WTC11 (cell line): ENCODE data around the gene CAMKMT. TPM values are rescaled to one million over a fixed set of nuclear protein-coding genes. Genes with fewer than 3 reads are reported as not detected.

Source experiments
- ATAC-seq: fragments of 200-7000 bp; cut with Tn5 transposase; 2 replicates; pipeline ENCODE4 v1.10.0; 2021; ENCODE audit warnings: mild to moderate bottlenecking, moderate library complexity
- CTCF ChIA-PET: fragments of 300-600 bp; sonication (Branson Sonifier 250); formaldehyde crosslinking; loops from one replicate; lab custom pipeline; 2021; ENCODE audit warnings: antibody characterized with exemption; lab: Charles Lee
- POLR2A ChIA-PET: fragments of 350-600 bp; sonication (Branson Sonifier 250); formaldehyde crosslinking; loops from one replicate; lab custom pipeline; 2021; ENCODE audit warnings: antibody characterized with exemption; lab: Charles Lee
- DNase-seq: peaks from one replicate; pipeline ENCODE4 v3.0.0; 2021; ENCODE audit warnings: low spot score
- H3K27ac Mint-ChIP-seq: 2 replicates; pipeline ENCODE4 v1.8.0; 2021; ENCODE audit warnings: mixed read lengths
- H3K27me3 Mint-ChIP-seq: 2 replicates; pipeline ENCODE4 v1.8.0; 2021; ENCODE audit warnings: low read depth, mild to moderate bottlenecking, moderate library complexity, mixed read lengths
- H3K36me3 Mint-ChIP-seq: 2 replicates; pipeline ENCODE4 v1.8.0; 2021; ENCODE audit warnings: mixed read lengths
- H3K4me1 Mint-ChIP-seq: 2 replicates; pipeline ENCODE4 v1.8.0; 2022; ENCODE audit warnings: mixed read lengths
- H3K4me3 Mint-ChIP-seq: 2 replicates; pipeline ENCODE4 v1.8.0; 2021; ENCODE audit warnings: mild to moderate bottlenecking, moderate library complexity, mixed read lengths
- H3K9me3 Mint-ChIP-seq: 2 replicates; pipeline ENCODE4 v1.8.0; 2021; ENCODE audit warnings: mixed read lengths
- FOXJ3 ChIP-seq: sonication (generic); formaldehyde crosslinking; IDR thresholded peaks from 2 replicates; pipeline ENCODE4 v1.9.0; 2021; ENCODE audit warnings: missing genetic modification reagents, mild to moderate bottlenecking, borderline replicate concordance
- FOXK1 ChIP-seq: sonication (generic); formaldehyde crosslinking; IDR thresholded peaks from 2 replicates; pipeline ENCODE4 v1.8.0; 2022; ENCODE audit warnings: mild to moderate bottlenecking, moderate library complexity, missing genetic modification reagents
- GABPB1 ChIP-seq: sonication (generic); formaldehyde crosslinking; IDR thresholded peaks from 2 replicates; pipeline ENCODE4 v1.8.1; 2023; ENCODE audit warnings: mild to moderate bottlenecking, missing genetic modification reagents
- JAZF1 ChIP-seq: fragments of 250-450 bp; sonication (Bioruptor Pico); IDR thresholded peaks from 2 replicates; pipeline ENCODE4 v1.9.0; 2021; ENCODE audit warnings: moderate library complexity, mild to moderate bottlenecking, inconsistent platforms
- JUN ChIP-seq: sonication (generic); formaldehyde crosslinking; IDR thresholded peaks from 2 replicates; pipeline ENCODE4 v1.8.0; 2023; ENCODE audit warnings: mild to moderate bottlenecking, missing genetic modification reagents
- MYBL2 ChIP-seq: sonication (generic); formaldehyde crosslinking; IDR thresholded peaks from 2 replicates; pipeline ENCODE4 v1.8.1; 2023; ENCODE audit warnings: mild to moderate bottlenecking, moderate library complexity, missing genetic modification reagents
- NR3C1 ChIP-seq: sonication (generic); formaldehyde crosslinking; conservative IDR thresholded peaks from 2 replicates; pipeline ENCODE4 v1.8.1; 2023; ENCODE audit warnings: low read depth, mild to moderate bottlenecking, missing genetic modification reagents
- OVOL2 ChIP-seq: fragments of 250-450 bp; sonication (Bioruptor Pico); IDR thresholded peaks from 2 replicates; pipeline ENCODE4 v1.9.0; 2021; ENCODE audit warnings: mild to moderate bottlenecking, borderline replicate concordance
- PRRX2 ChIP-seq: fragments of 250-450 bp; sonication (Bioruptor Pico); IDR thresholded peaks from 2 replicates; pipeline ENCODE4 v1.8.0; 2021; ENCODE audit warnings: mild to moderate bottlenecking
- RELA ChIP-seq: sonication (generic); formaldehyde crosslinking; IDR thresholded peaks from 2 replicates; pipeline ENCODE4 v1.8.1; 2022; ENCODE audit warnings: missing genetic modification reagents, mild to moderate bottlenecking, borderline replicate concordance
- RORB ChIP-seq: fragments of 250-450 bp; sonication (Bioruptor Pico); IDR thresholded peaks from 2 replicates; pipeline ENCODE4 v1.9.0; 2021; ENCODE audit warnings: mild to moderate bottlenecking
- SMAD4 ChIP-seq: sonication (generic); formaldehyde crosslinking; IDR thresholded peaks from 2 replicates; pipeline ENCODE4 v1.8.0; 2022; ENCODE audit warnings: mild to moderate bottlenecking, missing genetic modification reagents
- TEAD4 ChIP-seq: sonication (generic); formaldehyde crosslinking; IDR thresholded peaks from 2 replicates; pipeline ENCODE4 v1.8.0; 2022; ENCODE audit warnings: mild to moderate bottlenecking, missing genetic modification reagents
- TP53 ChIP-seq: sonication (generic); formaldehyde crosslinking; IDR thresholded peaks from 2 replicates; pipeline ENCODE4 v1.8.1; 2023; ENCODE audit warnings: mild to moderate bottlenecking, missing genetic modification reagents
- ZNF396 ChIP-seq: fragments of 250-450 bp; sonication (Bioruptor Pico); IDR thresholded peaks from 2 replicates; pipeline ENCODE4 v1.8.0; 2021; ENCODE audit warnings: mild to moderate bottlenecking, moderate library complexity, borderline replicate concordance
- total RNA-seq: library from RNA; stranded (reverse); gene quantifications from 3 replicates; pipeline ENCODE4 v1.2.3, GENCODE V29; 2021
- TF ChIP-seq, protein P1 (sequence below): sonication (generic); formaldehyde crosslinking; IDR thresholded peaks from 2 replicates; pipeline ENCODE4 v1.8.1; 2023; ENCODE audit warnings: mild to moderate bottlenecking, missing genetic modification reagents
- TF ChIP-seq, protein P2 (sequence below): sonication (generic); formaldehyde crosslinking; IDR thresholded peaks from 2 replicates; pipeline ENCODE4 v1.8.0; 2023; ENCODE audit warnings: missing genetic modification reagents, mild to moderate bottlenecking, borderline replicate concordance
- TF ChIP-seq, protein P3 (sequence below): fragments of 250-450 bp; sonication (Bioruptor Pico); IDR thresholded peaks from 2 replicates; pipeline ENCODE4 v1.9.0; 2021; ENCODE audit warnings: mild to moderate bottlenecking
- TF ChIP-seq, protein P4 (sequence below): sonication (generic); formaldehyde crosslinking; IDR thresholded peaks from 2 replicates; pipeline ENCODE4 v1.8.1; 2023; ENCODE audit warnings: mild to moderate bottlenecking, missing genetic modification reagents, borderline replicate concordance
- TF ChIP-seq, protein P5 (sequence below): sonication (generic); formaldehyde crosslinking; IDR thresholded peaks from 2 replicates; pipeline ENCODE4 v1.8.0; 2022; ENCODE audit warnings: mild to moderate bottlenecking, missing genetic modification reagents
- TF ChIP-seq, protein P6 (sequence below): sonication (generic); formaldehyde crosslinking; IDR thresholded peaks from 2 replicates; pipeline ENCODE4 v1.8.1; 2023; ENCODE audit warnings: mild to moderate bottlenecking, missing genetic modification reagents

Gene CAMKMT
- total RNA-seq, 1 experiment from 2014 or later = 20.6 TPM

DNA sequence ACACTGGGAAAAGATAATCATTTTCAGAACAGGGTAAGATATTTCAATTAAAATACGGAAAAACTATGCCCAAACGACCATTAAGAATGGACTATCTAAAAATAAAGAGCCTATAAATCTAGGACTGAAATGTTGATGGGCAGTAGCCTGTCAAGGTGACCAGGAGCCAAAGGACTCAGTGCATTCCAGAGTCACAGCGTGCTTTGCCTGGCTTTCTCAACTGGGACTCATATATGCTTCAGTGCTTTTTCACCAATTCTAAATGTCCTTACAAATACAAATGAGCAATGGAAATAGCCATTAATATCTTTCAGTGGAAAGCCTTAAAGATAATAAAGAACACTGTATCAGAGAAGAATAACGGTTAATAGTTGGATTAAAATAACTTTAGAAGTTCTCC lies 35.9 kb upstream of the CAMKMT start:
- Mint-ChIP-seq H3K9me3 (no peaks in the 10 kb centered on the region), H3K4me1 (no peaks in the 10 kb centered on the region), H3K4me3 (no peak overlapping the region), H3K27ac (no peak overlapping the region), H3K27me3 (no peaks in the 10 kb centered on the region), H3K36me3 (peaks cover 31% of the 10 kb centered on the region)
- TF ChIP-seq, protein P1, sequence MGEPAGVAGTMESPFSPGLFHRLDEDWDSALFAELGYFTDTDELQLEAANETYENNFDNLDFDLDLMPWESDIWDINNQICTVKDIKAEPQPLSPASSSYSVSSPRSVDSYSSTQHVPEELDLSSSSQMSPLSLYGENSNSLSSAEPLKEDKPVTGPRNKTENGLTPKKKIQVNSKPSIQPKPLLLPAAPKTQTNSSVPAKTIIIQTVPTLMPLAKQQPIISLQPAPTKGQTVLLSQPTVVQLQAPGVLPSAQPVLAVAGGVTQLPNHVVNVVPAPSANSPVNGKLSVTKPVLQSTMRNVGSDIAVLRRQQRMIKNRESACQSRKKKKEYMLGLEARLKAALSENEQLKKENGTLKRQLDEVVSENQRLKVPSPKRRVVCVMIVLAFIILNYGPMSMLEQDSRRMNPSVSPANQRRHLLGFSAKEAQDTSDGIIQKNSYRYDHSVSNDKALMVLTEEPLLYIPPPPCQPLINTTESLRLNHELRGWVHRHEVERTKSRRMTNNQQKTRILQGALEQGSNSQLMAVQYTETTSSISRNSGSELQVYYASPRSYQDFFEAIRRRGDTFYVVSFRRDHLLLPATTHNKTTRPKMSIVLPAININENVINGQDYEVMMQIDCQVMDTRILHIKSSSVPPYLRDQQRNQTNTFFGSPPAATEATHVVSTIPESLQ (CRISPR knock-in tag) = no peak
- no peak for TF ChIP-seq ZNF396
- no peak for TF ChIP-seq TEAD4
- TF ChIP-seq RELA (CRISPR knock-in tag) = no peak
- no peak for TF ChIP-seq PRRX2 (CRISPR knock-in tag)
- TF ChIP-seq, protein P2, sequence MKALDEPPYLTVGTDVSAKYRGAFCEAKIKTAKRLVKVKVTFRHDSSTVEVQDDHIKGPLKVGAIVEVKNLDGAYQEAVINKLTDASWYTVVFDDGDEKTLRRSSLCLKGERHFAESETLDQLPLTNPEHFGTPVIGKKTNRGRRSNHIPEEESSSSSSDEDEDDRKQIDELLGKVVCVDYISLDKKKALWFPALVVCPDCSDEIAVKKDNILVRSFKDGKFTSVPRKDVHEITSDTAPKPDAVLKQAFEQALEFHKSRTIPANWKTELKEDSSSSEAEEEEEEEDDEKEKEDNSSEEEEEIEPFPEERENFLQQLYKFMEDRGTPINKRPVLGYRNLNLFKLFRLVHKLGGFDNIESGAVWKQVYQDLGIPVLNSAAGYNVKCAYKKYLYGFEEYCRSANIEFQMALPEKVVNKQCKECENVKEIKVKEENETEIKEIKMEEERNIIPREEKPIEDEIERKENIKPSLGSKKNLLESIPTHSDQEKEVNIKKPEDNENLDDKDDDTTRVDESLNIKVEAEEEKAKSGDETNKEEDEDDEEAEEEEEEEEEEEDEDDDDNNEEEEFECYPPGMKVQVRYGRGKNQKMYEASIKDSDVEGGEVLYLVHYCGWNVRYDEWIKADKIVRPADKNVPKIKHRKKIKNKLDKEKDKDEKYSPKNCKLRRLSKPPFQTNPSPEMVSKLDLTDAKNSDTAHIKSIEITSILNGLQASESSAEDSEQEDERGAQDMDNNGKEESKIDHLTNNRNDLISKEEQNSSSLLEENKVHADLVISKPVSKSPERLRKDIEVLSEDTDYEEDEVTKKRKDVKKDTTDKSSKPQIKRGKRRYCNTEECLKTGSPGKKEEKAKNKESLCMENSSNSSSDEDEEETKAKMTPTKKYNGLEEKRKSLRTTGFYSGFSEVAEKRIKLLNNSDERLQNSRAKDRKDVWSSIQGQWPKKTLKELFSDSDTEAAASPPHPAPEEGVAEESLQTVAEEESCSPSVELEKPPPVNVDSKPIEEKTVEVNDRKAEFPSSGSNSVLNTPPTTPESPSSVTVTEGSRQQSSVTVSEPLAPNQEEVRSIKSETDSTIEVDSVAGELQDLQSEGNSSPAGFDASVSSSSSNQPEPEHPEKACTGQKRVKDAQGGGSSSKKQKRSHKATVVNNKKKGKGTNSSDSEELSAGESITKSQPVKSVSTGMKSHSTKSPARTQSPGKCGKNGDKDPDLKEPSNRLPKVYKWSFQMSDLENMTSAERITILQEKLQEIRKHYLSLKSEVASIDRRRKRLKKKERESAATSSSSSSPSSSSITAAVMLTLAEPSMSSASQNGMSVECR = no peak
- no peak for TF ChIP-seq FOXK1 (CRISPR knock-in tag)
- no peak for TF ChIP-seq FOXJ3 (CRISPR knock-in tag)
- TF ChIP-seq NR3C1 = no peak
- TF ChIP-seq RORB (CRISPR knock-in tag) = no peak
- TF ChIP-seq, protein P3, sequence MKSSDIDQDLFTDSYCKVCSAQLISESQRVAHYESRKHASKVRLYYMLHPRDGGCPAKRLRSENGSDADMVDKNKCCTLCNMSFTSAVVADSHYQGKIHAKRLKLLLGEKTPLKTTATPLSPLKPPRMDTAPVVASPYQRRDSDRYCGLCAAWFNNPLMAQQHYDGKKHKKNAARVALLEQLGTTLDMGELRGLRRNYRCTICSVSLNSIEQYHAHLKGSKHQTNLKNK (CRISPR knock-in tag) = no peak
- TF ChIP-seq JAZF1 (CRISPR knock-in tag) = no peak
- no peak for TF ChIP-seq JUN (CRISPR knock-in tag)
- TF ChIP-seq OVOL2 (CRISPR knock-in tag) = no peak
- TF ChIP-seq GABPB1 (CRISPR knock-in tag) = no peak
- TF ChIP-seq MYBL2 (CRISPR knock-in tag) = no peak
- DNase-seq = no peak
- no peak for ATAC-seq
- ChIA-PET POLR2A (interaction anchor here (0.6 kb wide), 1 partner anchor 50 kb away, joined by 4 read pairs; no protein-coding TSS in a partner anchor), CTCF (no interaction called here)

DNA sequence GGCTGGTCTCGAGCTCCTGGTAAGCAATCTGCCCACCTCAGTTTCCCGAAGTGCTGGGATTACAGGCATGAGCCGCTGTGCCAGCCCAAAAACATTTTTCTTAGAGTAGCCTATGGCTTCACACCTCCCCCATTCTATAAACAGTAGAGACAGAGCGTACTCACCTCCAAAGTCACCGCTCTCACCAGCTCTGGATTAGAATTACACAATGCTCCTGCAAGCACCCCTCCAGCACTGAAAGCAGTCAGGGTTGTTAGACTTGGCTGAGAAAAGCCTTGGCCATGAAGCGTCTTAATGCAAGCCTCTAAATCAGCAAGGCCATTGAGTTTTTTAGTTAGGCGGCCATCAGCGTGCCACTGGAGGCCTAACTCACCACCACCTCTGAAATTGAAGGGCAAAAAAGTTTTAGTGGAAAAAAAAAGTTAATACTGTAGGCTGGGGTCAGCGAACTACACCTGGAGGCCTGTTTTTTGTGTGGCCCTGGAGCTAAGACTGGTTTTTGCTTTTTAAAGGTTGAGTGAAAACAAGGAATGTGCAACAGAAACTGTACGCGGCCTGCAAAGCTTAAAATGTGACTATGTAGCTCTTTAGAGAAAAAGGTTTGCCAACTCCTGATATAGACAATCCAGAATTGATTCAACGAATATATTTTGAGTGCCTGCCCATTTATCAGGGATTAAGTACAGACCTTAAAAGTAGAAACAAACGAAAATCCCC lies 35.0 kb upstream of the CAMKMT start:
- CTCF ChIA-PET = no interaction called here
- no peak for TF ChIP-seq SMAD4 (CRISPR knock-in tag)
- TF ChIP-seq, protein P4, sequence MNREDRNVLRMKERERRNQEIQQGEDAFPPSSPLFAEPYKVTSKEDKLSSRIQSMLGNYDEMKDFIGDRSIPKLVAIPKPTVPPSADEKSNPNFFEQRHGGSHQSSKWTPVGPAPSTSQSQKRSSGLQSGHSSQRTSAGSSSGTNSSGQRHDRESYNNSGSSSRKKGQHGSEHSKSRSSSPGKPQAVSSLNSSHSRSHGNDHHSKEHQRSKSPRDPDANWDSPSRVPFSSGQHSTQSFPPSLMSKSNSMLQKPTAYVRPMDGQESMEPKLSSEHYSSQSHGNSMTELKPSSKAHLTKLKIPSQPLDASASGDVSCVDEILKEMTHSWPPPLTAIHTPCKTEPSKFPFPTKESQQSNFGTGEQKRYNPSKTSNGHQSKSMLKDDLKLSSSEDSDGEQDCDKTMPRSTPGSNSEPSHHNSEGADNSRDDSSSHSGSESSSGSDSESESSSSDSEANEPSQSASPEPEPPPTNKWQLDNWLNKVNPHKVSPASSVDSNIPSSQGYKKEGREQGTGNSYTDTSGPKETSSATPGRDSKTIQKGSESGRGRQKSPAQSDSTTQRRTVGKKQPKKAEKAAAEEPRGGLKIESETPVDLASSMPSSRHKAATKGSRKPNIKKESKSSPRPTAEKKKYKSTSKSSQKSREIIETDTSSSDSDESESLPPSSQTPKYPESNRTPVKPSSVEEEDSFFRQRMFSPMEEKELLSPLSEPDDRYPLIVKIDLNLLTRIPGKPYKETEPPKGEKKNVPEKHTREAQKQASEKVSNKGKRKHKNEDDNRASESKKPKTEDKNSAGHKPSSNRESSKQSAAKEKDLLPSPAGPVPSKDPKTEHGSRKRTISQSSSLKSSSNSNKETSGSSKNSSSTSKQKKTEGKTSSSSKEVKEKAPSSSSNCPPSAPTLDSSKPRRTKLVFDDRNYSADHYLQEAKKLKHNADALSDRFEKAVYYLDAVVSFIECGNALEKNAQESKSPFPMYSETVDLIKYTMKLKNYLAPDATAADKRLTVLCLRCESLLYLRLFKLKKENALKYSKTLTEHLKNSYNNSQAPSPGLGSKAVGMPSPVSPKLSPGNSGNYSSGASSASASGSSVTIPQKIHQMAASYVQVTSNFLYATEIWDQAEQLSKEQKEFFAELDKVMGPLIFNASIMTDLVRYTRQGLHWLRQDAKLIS (CRISPR knock-in tag) = no peak
- TF ChIP-seq, protein P5, sequence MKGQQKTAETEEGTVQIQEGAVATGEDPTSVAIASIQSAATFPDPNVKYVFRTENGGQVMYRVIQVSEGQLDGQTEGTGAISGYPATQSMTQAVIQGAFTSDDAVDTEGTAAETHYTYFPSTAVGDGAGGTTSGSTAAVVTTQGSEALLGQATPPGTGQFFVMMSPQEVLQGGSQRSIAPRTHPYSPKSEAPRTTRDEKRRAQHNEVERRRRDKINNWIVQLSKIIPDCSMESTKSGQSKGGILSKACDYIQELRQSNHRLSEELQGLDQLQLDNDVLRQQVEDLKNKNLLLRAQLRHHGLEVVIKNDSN (CRISPR knock-in tag) = no peak
- no peak for TF ChIP-seq FOXK1 (CRISPR knock-in tag)
- TF ChIP-seq TP53 (CRISPR knock-in tag) = no peak
- TF ChIP-seq, protein P6, sequence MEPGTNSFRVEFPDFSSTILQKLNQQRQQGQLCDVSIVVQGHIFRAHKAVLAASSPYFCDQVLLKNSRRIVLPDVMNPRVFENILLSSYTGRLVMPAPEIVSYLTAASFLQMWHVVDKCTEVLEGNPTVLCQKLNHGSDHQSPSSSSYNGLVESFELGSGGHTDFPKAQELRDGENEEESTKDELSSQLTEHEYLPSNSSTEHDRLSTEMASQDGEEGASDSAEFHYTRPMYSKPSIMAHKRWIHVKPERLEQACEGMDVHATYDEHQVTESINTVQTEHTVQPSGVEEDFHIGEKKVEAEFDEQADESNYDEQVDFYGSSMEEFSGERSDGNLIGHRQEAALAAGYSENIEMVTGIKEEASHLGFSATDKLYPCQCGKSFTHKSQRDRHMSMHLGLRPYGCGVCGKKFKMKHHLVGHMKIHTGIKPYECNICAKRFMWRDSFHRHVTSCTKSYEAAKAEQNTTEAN (CRISPR knock-in tag) = no peak

More for the DNA sequence above, 35.0 kb upstream of the CAMKMT start:
- H3K27ac Mint-ChIP-seq = no peak overlapping the region; the same call in 1 of the 2 replicates
- no peaks in the 10 kb centered on the region for H3K4me1 Mint-ChIP-seq
- no peak overlapping the region for H3K4me3 Mint-ChIP-seq
- peaks cover 28% of the 10 kb centered on the region for H3K36me3 Mint-ChIP-seq
- H3K9me3 Mint-ChIP-seq = no peaks in the 10 kb centered on the region
- POLR2A ChIA-PET = no interaction called here
- ATAC-seq (no peak), DNase-seq (no peak)
- H3K27me3 Mint-ChIP-seq = no peaks in the 10 kb centered on the region
